WTC11 (cell line): ENCODE measurements around the gene CTTN. TPM values are rescaled to one million over a fixed set of nuclear protein-coding genes. Genes with fewer than 3 reads are reported as not detected.

Source experiments
- ATAC-seq: fragments of 200-7000 bp; cut with Tn5 transposase; 2 replicates; pipeline ENCODE4 v1.10.0; 2021; ENCODE audit warnings: mild to moderate bottlenecking, moderate library complexity
- CTCF ChIA-PET: fragments of 300-600 bp; sonication (Branson Sonifier 250); formaldehyde crosslinking; loops from one replicate; lab custom pipeline; 2021; ENCODE audit warnings: antibody characterized with exemption; lab: Charles Lee
- POLR2A ChIA-PET: fragments of 350-600 bp; sonication (Branson Sonifier 250); formaldehyde crosslinking; loops from one replicate; lab custom pipeline; 2021; ENCODE audit warnings: antibody characterized with exemption; lab: Charles Lee
- DNase-seq: peaks from one replicate; pipeline ENCODE4 v3.0.0; 2021; ENCODE audit warnings: low spot score
- H3K27ac Mint-ChIP-seq: 2 replicates; pipeline ENCODE4 v1.8.0; 2021; ENCODE audit warnings: mixed read lengths
- H3K27me3 Mint-ChIP-seq: 2 replicates; pipeline ENCODE4 v1.8.0; 2021; ENCODE audit warnings: low read depth, mild to moderate bottlenecking, moderate library complexity, mixed read lengths
- H3K36me3 Mint-ChIP-seq: 2 replicates; pipeline ENCODE4 v1.8.0; 2021; ENCODE audit warnings: mixed read lengths
- H3K4me1 Mint-ChIP-seq: 2 replicates; pipeline ENCODE4 v1.8.0; 2022; ENCODE audit warnings: mixed read lengths
- H3K4me3 Mint-ChIP-seq: 2 replicates; pipeline ENCODE4 v1.8.0; 2021; ENCODE audit warnings: mild to moderate bottlenecking, moderate library complexity, mixed read lengths
- H3K9me3 Mint-ChIP-seq: 2 replicates; pipeline ENCODE4 v1.8.0; 2021; ENCODE audit warnings: mixed read lengths
- CREM ChIP-seq: sonication (generic); formaldehyde crosslinking; IDR thresholded peaks from 2 replicates; pipeline ENCODE4 v1.8.1; 2022; ENCODE audit warnings: mild to moderate bottlenecking, missing genetic modification reagents, moderate library complexity
- ESRRA ChIP-seq: sonication (generic); formaldehyde crosslinking; IDR thresholded peaks from 2 replicates; pipeline ENCODE4 v1.8.1; 2022; ENCODE audit warnings: mild to moderate bottlenecking, missing genetic modification reagents, borderline replicate concordance
- FOXK1 ChIP-seq: sonication (generic); formaldehyde crosslinking; IDR thresholded peaks from 2 replicates; pipeline ENCODE4 v1.8.0; 2022; ENCODE audit warnings: mild to moderate bottlenecking, moderate library complexity, missing genetic modification reagents
- IRF1 ChIP-seq: sonication (generic); formaldehyde crosslinking; IDR thresholded peaks from 2 replicates; pipeline ENCODE4 v1.8.0; 2023; ENCODE audit warnings: missing genetic modification reagents
- NFATC4 ChIP-seq: fragments of 250-450 bp; sonication (Bioruptor Pico); IDR thresholded peaks from 2 replicates; pipeline ENCODE4 v1.9.0; 2021; ENCODE audit warnings: mild to moderate bottlenecking
- ZNF219 ChIP-seq: sonication (generic); formaldehyde crosslinking; IDR thresholded peaks from 2 replicates; pipeline ENCODE4 v1.8.0; 2023; ENCODE audit warnings: missing genetic modification reagents, mild to moderate bottlenecking, borderline replicate concordance
- ZNF317 ChIP-seq: sonication (generic); formaldehyde crosslinking; IDR thresholded peaks from 2 replicates; pipeline ENCODE4 v1.8.1; 2023; ENCODE audit warnings: low read depth, mild to moderate bottlenecking, moderate library complexity, missing genetic modification reagents, borderline replicate concordance
- ZNF532 ChIP-seq: fragments of 250-450 bp; sonication (Bioruptor Pico); IDR thresholded peaks from 2 replicates; pipeline ENCODE4 v1.9.0; 2021; ENCODE audit warnings: mild to moderate bottlenecking, borderline replicate concordance
- total RNA-seq: library from RNA; stranded (reverse); gene quantifications from 3 replicates; pipeline ENCODE4 v1.2.3, GENCODE V29; 2021
- TF ChIP-seq, protein P1 (sequence below): fragments of 200-600 bp; IDR thresholded peaks from 2 replicates; pipeline ENCODE4 v1.8.0; 2022; ENCODE audit warnings: antibody characterized with exemption
- TF ChIP-seq, protein P2 (sequence below): sonication (generic); formaldehyde crosslinking; IDR thresholded peaks from 2 replicates; pipeline ENCODE4 v1.8.0; 2022; ENCODE audit warnings: mild to moderate bottlenecking, missing genetic modification reagents
- TF ChIP-seq, protein P3 (sequence below): sonication (generic); formaldehyde crosslinking; IDR thresholded peaks from 2 replicates; pipeline ENCODE4 v1.8.1; 2022; ENCODE audit warnings: low read depth, missing genetic modification reagents, borderline replicate concordance
- TF ChIP-seq, protein P4 (sequence below): sonication (generic); formaldehyde crosslinking; IDR thresholded peaks from 2 replicates; pipeline ENCODE4 v1.8.0; 2023; ENCODE audit warnings: mild to moderate bottlenecking, missing genetic modification reagents
- TF ChIP-seq, protein P5 (sequence below): sonication (generic); formaldehyde crosslinking; IDR thresholded peaks from 2 replicates; pipeline ENCODE4 v1.8.1; 2023; ENCODE audit warnings: mild to moderate bottlenecking, missing genetic modification reagents

Gene CTTN
- total RNA-seq, 1 experiment from 2014 or later: 281 TPM

GRCh38 chr11:70481625-70482528 is 83.5 kb downstream of the CTTN start:
- CTCF ChIA-PET: interaction anchor here (0.8 to 3.3 kb wide), 9 partner anchors 15 to 87 kb away, joined by 3 to 18 read pairs (median 4); no protein-coding TSS in a partner anchor
- H3K4me1 Mint-ChIP-seq: no peaks in the 10 kb centered on the region
- no peak for ATAC-seq
- H3K27ac Mint-ChIP-seq: no peak overlapping the region
- peaks cover 10% of the 10 kb centered on the region for H3K36me3 Mint-ChIP-seq
- no peaks in the 10 kb centered on the region for H3K9me3 Mint-ChIP-seq
- TF ChIP-seq, protein P1, sequence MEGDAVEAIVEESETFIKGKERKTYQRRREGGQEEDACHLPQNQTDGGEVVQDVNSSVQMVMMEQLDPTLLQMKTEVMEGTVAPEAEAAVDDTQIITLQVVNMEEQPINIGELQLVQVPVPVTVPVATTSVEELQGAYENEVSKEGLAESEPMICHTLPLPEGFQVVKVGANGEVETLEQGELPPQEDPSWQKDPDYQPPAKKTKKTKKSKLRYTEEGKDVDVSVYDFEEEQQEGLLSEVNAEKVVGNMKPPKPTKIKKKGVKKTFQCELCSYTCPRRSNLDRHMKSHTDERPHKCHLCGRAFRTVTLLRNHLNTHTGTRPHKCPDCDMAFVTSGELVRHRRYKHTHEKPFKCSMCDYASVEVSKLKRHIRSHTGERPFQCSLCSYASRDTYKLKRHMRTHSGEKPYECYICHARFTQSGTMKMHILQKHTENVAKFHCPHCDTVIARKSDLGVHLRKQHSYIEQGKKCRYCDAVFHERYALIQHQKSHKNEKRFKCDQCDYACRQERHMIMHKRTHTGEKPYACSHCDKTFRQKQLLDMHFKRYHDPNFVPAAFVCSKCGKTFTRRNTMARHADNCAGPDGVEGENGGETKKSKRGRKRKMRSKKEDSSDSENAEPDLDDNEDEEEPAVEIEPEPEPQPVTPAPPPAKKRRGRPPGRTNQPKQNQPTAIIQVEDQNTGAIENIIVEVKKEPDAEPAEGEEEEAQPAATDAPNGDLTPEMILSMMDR: no peak
- no peak for TF ChIP-seq ZNF317 (CRISPR knock-in tag)
- no peaks in the 10 kb centered on the region for H3K27me3 Mint-ChIP-seq
- POLR2A ChIA-PET: no interaction called here
- no peak overlapping the region for H3K4me3 Mint-ChIP-seq
- no peak for DNase-seq

DNA sequence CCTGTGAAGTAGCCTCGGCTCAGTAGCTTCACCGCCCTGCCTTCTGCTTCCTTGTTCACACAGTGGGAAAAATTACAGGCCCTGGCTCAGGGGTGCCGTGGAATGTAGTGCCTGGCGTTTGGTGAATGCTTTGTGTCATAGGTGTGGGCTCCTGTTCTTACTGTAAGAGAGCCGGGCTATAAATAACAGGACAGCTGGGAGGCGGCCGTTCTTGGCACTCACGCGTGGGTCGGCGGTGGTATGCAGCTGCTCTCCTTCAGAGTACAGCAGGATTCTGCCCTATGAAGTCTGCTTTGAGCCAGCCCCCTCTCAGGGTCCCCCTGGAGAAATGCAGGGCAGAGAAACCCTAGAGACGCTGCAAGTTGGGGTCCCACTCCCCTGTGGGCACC is 84.2 kb downstream of the CTTN start:
- POLR2A ChIA-PET: no interaction called here
- TF ChIP-seq ESRRA (no peak), CREM (no peak), ZNF532 (CRISPR knock-in tag) (no peak), ZNF219 (CRISPR knock-in tag) (no peak), NFATC4 (CRISPR knock-in tag) (no peak), FOXK1 (CRISPR knock-in tag) (no peak), IRF1 (CRISPR knock-in tag) (no peak)
- TF ChIP-seq, protein P2, sequence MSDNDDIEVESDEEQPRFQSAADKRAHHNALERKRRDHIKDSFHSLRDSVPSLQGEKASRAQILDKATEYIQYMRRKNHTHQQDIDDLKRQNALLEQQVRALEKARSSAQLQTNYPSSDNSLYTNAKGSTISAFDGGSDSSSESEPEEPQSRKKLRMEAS (CRISPR knock-in tag): no peak
- TF ChIP-seq, protein P3, sequence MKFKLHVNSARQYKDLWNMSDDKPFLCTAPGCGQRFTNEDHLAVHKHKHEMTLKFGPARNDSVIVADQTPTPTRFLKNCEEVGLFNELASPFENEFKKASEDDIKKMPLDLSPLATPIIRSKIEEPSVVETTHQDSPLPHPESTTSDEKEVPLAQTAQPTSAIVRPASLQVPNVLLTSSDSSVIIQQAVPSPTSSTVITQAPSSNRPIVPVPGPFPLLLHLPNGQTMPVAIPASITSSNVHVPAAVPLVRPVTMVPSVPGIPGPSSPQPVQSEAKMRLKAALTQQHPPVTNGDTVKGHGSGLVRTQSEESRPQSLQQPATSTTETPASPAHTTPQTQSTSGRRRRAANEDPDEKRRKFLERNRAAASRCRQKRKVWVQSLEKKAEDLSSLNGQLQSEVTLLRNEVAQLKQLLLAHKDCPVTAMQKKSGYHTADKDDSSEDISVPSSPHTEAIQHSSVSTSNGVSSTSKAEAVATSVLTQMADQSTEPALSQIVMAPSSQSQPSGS: no peak
- TF ChIP-seq, protein P4, sequence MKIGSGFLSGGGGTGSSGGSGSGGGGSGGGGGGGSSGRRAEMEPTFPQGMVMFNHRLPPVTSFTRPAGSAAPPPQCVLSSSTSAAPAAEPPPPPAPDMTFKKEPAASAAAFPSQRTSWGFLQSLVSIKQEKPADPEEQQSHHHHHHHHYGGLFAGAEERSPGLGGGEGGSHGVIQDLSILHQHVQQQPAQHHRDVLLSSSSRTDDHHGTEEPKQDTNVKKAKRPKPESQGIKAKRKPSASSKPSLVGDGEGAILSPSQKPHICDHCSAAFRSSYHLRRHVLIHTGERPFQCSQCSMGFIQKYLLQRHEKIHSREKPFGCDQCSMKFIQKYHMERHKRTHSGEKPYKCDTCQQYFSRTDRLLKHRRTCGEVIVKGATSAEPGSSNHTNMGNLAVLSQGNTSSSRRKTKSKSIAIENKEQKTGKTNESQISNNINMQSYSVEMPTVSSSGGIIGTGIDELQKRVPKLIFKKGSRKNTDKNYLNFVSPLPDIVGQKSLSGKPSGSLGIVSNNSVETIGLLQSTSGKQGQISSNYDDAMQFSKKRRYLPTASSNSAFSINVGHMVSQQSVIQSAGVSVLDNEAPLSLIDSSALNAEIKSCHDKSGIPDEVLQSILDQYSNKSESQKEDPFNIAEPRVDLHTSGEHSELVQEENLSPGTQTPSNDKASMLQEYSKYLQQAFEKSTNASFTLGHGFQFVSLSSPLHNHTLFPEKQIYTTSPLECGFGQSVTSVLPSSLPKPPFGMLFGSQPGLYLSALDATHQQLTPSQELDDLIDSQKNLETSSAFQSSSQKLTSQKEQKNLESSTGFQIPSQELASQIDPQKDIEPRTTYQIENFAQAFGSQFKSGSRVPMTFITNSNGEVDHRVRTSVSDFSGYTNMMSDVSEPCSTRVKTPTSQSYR (CRISPR knock-in tag): no peak
- TF ChIP-seq, protein P5, sequence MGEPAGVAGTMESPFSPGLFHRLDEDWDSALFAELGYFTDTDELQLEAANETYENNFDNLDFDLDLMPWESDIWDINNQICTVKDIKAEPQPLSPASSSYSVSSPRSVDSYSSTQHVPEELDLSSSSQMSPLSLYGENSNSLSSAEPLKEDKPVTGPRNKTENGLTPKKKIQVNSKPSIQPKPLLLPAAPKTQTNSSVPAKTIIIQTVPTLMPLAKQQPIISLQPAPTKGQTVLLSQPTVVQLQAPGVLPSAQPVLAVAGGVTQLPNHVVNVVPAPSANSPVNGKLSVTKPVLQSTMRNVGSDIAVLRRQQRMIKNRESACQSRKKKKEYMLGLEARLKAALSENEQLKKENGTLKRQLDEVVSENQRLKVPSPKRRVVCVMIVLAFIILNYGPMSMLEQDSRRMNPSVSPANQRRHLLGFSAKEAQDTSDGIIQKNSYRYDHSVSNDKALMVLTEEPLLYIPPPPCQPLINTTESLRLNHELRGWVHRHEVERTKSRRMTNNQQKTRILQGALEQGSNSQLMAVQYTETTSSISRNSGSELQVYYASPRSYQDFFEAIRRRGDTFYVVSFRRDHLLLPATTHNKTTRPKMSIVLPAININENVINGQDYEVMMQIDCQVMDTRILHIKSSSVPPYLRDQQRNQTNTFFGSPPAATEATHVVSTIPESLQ (CRISPR knock-in tag): no peak
- H3K36me3 Mint-ChIP-seq: peaks cover 15% of the 10 kb centered on the region
- no peaks in the 10 kb centered on the region for H3K4me1 Mint-ChIP-seq
- CTCF ChIA-PET: interaction anchor here (0.6 to 3.3 kb wide), 16 partner anchors 8 to 344 kb away, joined by 3 to 18 read pairs (median 4); no protein-coding TSS in a partner anchor
- DNase-seq (no peak), ATAC-seq (no peak)
- no peaks in the 10 kb centered on the region for H3K27me3 Mint-ChIP-seq
- 0 out of 2 replicates have a peak overlapping the region, but pooled peaks have one; percentile 57 for H3K27ac Mint-ChIP-seq
- no peaks in the 10 kb centered on the region for H3K9me3 Mint-ChIP-seq
- no peak overlapping the region for H3K4me3 Mint-ChIP-seq
